GM21515 (cell line): ENCODE data around the gene AKR1A1.
"Not testable (repeated sequence)": the region's sequence is repeated elsewhere in the genome, so short reads cannot be mapped to it uniquely, and the experiment has no call there.

Source experiments
- ATAC-seq: cut with Tn5 transposase; IDR thresholded peaks from one replicate; pipeline ENCODE4 v1.9.1; 2021; ENCODE audit not compliant: unreplicated experiment

Gene AKR1A1

DNA sequence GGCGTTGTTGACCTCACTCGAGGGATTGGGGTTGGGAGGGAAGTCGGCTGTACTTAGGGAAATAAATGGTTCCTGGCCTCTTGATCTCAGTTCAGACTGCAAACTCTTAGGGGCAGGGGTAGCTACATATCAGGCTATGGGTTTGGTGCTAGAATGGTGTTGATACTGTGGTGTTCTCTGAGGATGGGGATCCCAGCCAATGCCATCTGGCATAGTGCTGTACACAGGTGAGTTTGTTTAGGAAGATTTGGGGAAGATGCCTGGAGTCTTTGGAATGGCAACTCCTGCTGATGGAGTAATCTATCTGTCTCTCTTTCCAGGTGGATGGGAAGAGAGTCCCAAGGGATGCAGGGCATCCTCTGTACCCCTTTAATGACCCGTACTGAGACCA is 18.9 kb downstream of the AKR1A1 start:
- ATAC-seq = no peak

GRCh38 chr1:45569962-45570581 is 19.4 kb downstream of the AKR1A1 start:
- ATAC-seq = no peak

GRCh38 chr1:45570631-45571030 is 20.0 kb downstream of the AKR1A1 start:
- ATAC-seq = no peak

DNA sequence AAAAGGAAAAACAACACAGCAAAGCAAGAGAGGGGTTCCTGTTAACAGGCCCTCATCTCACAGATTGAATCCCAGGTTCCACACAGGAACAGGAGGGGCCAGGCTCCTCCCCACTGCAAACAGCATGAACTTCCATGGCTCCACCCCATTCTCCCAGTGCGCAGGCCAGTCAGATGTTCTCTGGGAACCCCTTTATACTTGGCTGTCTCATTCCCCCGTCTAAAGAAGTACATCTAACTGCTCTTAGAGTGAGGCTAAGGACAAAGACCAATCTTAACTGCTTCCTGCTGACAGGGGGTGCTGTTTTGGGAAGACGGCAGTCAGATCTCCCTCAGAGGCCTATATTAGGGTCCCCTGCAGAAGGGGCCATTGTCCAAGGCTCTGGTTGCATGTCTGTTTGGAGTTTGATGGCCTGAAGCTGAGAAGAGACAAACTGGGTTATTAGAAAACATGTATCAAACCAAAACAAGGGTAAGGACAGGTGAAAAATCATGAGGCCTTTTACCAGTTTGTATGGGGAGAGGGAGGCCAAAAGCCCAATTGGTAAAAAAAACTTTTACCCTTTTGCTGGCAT is 22.7 kb downstream of the AKR1A1 start:
- no peak for ATAC-seq

- no peak for ATAC-seq
Observed at GRCh38 chr1:45574105-45574626, 23.5 kb downstream of the AKR1A1 start.

GRCh38 chr1:45583264-45583665 is 32.6 kb downstream of the AKR1A1 start:
- peak; percentile 66 for ATAC-seq

GRCh38 chr1:45583666-45584350 is 33.2 kb downstream of the AKR1A1 start, which contains the start of gene NASP:
TSS of gene NASP (plus strand) at chr1:45584041. CDS start at chr1:45584147, 106 bp downstream.
- ATAC-seq = peak; percentile 50

- peak; percentile 38 for ATAC-seq
Observed at GRCh38 chr1:45584351-45585109, 33.9 kb downstream of the AKR1A1 start.

DNA sequence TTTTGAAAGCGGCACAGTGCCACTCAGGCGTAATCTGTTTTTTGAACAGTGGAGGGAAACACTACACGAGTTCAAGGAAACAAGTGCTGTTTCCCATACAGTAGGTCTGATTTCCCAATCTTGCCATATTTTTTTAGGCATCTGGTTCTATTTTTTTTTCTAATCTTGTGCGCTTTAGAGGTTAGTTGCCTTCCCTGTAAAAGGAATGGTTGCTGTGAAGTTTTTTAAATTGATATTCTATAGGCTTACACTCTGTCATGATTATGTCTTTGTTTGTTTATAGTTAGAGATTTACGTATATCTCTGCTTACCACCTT is 34.4 kb downstream of the AKR1A1 start:
- no peak for ATAC-seq

DNA sequence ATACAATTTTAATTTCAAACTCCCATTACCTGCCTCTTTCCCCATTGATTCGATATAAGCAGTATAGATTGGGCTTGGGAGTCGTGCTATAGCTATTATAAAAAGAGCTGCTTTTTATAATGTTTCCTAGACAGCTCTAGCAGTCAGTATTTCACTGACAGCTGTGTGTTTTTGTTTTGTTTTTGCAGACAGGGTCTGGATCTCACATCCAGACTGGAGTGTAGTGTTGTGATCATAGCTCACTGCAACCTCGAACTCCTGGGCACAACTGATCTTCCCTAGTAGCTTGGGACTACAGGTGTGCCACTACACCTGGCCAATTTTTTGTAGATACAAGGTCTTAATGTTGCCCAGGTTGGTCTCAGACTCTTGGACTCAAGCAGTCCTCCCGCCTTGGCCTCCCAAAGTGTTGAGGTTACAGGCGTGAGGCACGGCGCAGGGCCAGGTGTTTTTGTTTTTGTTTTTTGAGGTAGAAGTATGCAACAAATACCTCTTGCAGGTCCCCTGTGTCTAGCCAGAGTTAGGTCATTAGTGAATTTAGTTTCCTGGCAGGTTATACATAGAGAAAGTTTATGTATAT is 35.0 kb downstream of the AKR1A1 start:
- no peak for ATAC-seq

DNA sequence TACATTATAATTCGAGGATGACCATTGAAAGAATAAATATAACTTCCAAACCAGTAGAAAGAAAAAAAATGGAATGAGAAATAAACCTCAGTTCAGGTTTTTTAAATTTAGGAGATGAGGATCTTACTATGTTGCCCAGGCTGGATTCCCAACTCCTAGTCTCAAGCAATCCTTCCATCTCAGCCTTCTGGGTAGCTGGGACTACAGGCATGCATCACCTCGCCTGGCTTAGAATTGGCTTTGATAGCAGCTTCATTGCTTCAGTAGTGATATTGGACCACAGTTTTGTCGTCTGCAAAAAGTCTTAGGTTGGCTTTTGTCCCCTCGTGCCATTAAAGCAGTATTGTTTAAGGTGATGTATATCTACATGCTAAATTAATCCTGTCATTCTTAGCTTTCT is 36.1 kb downstream of the AKR1A1 start:
- ATAC-seq = no peak

DNA sequence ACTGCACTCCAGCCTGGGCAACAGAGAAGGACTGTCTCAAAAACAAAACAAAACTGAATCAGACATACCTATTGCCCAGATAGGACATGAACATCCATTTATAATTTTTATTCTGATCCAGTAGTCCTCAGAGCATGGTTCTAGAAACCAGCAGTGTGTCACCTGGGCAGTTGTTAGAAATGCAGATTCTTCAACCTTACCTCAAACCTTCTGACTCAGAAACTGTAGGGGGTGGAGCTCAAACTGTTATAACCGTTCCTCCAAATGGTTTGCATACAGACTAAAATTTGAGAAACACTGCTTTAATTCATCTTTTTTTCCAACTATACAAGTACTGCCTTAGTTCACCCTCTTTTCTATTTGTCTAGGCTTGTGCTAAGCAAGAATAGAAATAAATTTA is 39.2 kb downstream of the AKR1A1 start:
- no peak for ATAC-seq

DNA sequence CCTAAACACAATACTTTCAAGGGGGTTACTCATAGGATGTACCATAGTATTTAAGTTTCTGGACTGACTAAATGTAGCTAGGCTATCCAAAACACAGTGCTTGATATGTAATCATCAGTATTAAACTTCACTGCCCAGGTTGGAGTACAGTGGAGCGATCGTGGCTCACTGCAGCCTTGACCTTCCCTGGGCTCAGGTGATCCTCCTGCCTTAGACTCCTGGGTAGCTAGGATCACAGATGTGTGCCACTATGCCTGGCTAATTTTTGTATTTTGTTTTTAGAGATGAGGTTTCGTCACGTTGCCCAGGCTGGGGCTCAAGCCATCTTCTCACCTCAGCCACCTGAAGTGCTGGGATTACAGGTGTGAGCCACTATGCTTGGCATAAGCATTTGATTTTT is 43.8 kb downstream of the AKR1A1 start:
- no peak for ATAC-seq

DNA sequence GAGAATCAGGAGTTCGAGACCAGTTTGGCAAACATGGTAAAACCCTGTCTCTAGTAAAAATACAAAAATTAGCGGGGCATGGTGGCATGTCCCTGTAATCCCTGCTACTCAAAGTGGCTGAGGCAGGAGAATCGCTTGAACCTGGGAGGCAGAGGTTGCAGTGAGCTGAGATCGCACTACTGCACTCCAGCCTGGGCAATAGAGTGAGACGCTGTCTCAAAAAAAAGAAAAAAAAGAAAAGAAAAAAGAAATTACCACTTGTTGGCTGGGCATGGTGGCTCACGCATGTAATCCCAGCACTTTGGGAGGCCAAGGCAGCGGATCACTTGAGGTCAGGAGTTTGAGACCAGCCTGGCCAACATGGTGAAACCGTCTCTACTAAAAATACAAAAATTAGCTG is 46.1 kb downstream of the AKR1A1 start:
- not testable (repeated sequence) for ATAC-seq

DNA sequence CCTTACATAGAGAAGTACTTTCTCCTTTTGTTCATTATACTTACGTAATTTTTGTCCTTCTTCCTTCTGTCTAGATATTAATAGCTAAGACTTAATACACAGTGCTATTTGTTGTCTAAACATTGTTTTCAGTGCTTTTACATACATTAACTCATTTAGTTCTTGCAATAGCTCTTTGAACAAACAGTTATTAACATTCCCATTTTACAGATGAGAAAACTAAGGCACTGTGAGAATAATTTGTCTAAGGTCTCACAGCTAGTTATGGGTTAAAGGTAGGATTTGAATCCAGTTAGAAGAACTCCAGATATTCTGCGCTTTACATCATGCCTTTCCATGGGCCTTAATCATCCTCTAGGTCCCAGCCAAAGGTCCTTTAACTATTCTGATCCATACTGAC is 53.6 kb downstream of the AKR1A1 start:
- ATAC-seq = no peak

DNA sequence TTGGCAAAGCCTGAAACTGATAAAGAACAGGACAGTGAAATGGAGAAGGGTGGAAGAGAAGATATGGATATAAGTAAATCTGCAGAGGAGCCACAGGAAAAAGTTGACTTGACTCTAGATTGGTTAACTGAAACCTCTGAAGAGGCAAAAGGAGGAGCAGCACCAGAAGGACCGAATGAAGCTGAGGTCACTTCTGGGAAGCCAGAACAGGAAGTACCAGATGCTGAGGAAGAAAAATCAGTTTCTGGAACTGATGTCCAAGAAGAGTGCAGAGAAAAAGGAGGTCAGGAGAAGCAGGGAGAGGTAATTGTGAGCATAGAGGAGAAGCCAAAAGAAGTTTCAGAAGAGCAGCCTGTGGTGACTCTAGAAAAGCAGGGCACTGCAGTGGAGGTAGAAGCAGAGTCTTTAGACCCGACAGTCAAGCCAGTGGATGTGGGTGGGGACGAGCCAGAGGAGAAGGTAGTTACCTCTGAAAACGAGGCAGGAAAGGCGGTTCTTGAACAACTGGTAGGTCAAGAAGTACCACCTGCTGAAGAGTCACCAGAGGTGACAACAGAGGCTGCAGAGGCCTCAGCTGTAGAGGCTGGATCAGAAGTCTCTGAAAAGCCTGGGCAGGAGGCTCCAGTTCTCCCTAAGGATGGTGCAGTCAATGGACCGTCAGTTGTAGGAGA is 56.9 kb downstream of the AKR1A1 start:
- no peak for ATAC-seq

- no peak for ATAC-seq
Observed at GRCh38 chr1:45608175-45609156, 57.8 kb downstream of the AKR1A1 start.

- ATAC-seq = no peak
Observed at GRCh38 chr1:45610589-45611226, 60.1 kb downstream of the AKR1A1 start.

DNA sequence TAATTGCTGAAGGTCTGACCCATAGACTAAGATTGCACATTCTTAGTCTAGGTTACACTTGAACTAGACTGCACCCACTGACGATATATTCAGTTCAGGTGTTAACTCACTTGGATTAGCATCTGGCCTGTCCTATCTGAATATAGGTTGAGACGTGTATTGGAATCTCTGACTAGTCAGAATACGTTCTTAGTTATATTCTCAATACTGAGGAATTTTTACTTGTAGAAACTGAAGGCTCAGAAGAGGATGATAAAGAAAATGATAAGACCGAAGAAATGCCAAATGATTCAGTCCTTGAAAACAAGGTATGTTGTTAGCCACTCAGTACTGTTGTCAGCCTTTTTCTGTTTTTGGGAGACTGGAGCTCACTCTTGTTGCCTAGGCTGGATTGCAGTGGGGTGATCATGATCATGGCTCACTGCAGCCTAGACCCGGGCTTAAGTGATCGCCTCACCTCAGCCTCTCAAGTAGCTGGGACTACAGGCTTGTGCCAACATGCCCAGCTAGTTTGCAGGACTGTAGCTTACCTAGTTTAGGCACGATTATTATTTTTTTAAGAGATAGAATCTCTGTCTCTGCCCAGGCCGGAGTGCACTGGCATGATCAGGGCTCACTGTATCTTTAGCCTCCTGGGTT is 62.4 kb downstream of the AKR1A1 start:
- no peak for ATAC-seq
